ENCODE results near the gene RBKS.

RBKS gene

DNA sequence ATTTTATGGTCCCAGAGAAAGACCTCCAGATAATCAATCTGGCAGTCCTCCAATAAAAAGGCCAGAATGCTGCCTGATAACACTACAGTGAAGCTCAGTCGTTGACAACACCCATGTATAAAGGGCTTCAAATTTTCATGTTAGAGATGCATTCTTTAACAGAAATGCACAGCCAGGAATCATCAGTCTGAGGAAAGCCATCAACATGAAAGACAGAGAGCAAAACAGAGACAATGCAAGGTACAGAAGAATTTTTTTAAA is 14.1 kb upstream of the RBKS start:
- H3K27ac ChIP-seq, result no peak overlapping the region
- TF ChIP-seq, protein P1, sequence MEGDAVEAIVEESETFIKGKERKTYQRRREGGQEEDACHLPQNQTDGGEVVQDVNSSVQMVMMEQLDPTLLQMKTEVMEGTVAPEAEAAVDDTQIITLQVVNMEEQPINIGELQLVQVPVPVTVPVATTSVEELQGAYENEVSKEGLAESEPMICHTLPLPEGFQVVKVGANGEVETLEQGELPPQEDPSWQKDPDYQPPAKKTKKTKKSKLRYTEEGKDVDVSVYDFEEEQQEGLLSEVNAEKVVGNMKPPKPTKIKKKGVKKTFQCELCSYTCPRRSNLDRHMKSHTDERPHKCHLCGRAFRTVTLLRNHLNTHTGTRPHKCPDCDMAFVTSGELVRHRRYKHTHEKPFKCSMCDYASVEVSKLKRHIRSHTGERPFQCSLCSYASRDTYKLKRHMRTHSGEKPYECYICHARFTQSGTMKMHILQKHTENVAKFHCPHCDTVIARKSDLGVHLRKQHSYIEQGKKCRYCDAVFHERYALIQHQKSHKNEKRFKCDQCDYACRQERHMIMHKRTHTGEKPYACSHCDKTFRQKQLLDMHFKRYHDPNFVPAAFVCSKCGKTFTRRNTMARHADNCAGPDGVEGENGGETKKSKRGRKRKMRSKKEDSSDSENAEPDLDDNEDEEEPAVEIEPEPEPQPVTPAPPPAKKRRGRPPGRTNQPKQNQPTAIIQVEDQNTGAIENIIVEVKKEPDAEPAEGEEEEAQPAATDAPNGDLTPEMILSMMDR (conservative IDR thresholded peaks at IDR 0.05), result no peak
- TF ChIP-seq ZFX (IDR thresholded peaks at IDR 0.05), result no peak

- no peak overlapping the region for H3K27ac ChIP-seq
- TF ChIP-seq, protein P1 (conservative IDR thresholded peaks at IDR 0.05), result no peak
- no peak for TF ChIP-seq ZFX (IDR thresholded peaks at IDR 0.05)
Observed at GRCh38 chr2:27903649-27904404, 13.6 kb upstream of the RBKS start.

DNA sequence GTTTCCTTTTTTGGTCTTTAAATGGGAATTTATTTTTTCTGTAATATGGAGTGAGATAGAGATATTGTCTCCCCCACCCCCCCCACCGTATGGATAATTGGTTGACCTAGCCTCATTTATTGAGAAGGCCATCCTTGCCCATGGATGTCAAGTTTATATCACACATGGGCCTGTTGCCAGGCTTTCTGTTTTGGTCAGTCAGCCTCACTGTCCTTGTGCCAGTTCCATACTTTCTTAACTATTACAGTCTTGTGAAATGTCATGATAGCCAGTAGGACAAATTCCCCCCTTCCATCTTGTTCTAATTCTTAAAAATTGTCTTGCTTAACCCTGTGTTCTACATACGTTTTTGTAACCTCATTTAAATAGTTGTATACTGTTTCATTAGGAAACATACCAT is 12.8 kb upstream of the RBKS start:
- no peak overlapping the region for H3K27ac ChIP-seq
- TF ChIP-seq, protein P1 (conservative IDR thresholded peaks at IDR 0.05), result no peak
- TF ChIP-seq ZFX (IDR thresholded peaks at IDR 0.05), result no peak

DNA sequence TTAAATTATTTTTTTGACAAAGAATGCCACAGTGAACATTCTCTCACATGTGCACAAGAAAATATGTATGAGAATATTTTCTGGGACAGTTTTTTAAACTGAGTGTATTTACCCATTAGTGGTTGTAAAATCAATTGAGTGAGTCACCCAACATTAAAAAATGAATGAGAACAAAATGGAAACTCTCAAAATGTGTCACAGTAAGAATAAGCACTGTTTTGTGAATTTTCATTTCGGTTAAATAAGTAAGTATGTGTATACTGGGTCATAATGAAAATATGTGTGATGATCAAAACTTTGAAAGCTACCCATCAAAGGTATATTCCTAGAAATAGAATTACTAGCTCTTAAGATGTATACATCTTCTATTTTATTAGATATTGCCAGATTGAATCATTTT is 11.9 kb upstream of the RBKS start:
- H3K27ac ChIP-seq, result no peak overlapping the region

DNA sequence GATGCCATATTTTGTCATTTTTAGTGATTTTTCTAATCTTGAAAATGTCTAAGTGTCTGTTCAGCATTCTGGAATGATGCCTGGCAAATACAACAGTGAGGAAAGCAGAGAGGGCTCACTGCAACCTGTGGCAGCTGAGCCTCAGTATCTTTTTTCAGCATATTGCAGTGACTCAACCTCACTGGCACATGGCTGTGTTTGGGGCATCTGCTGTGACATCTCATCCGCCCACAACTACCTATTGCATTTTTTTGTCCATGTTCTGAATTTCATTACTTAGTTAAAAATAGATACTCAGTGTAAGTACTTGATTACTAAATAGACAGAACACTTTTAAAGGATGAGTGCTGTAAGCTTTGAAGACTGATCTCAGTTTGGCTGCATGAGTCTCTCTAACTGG is 11.0 kb upstream of the RBKS start:
- TF ChIP-seq ZFX (IDR thresholded peaks at IDR 0.05), result no peak
- no peak overlapping the region for H3K27ac ChIP-seq

More for the DNA sequence above, 11.9 kb upstream of the RBKS start:
- TF ChIP-seq, protein P1 (conservative IDR thresholded peaks at IDR 0.05), result no peak
- TF ChIP-seq ZFX (IDR thresholded peaks at IDR 0.05), result no peak

DNA sequence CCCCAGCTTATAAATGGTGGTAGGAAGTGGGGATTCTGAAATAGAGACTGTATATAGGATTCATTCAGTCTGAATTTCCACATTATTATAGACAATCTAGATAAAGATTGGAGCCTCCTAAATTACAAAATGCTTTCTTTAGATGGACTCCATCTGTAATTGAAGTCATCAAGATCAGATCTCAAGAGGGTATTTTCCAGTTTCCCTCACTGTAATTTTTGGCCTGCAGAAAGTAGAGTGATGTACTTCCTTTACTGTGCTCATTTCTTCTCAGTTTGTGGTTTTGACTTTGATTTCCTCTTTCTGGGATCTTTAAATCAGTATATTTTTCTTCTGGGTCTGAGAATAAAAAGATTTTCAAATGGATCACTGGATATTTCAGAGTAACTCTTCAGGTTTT is 7.5 kb upstream of the RBKS start:
- TF ChIP-seq ZFX (IDR thresholded peaks at IDR 0.05), result no peak
- TF ChIP-seq, protein P1 (conservative IDR thresholded peaks at IDR 0.05), result no peak
- no peak overlapping the region for H3K27ac ChIP-seq

GRCh38 chr2:27893006-27893405 is 2.8 kb upstream of the RBKS start:
- no peak overlapping the region for H3K27ac ChIP-seq
- TF ChIP-seq, protein P1 (conservative IDR thresholded peaks at IDR 0.05), result no peak
- no peak for TF ChIP-seq ZFX (IDR thresholded peaks at IDR 0.05)

DNA sequence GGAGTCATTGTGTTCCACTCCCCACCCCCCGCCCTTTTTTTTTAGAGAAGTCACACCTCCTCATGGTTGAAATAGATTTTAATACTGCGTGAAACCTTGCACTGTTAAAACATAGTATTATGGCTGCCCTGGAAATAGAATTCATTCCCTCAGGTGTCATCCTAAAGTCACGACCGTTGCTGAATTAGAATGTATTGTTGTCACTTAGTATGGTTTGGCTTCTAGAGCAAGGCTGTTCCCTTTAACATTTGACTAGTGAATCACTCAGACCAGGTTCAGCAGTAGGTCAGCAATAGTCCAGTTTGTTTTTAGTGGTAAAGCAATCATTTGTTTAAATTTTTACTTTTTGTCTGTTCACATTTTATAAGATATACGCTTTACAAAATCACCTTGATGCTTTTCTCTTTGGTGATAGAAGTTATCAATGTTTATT is 1.5 kb upstream of the RBKS start:
- no peak for TF ChIP-seq ZFX (IDR thresholded peaks at IDR 0.05)
- TF ChIP-seq, protein P1 (conservative IDR thresholded peaks at IDR 0.05), result no peak
- no peak overlapping the region for H3K27ac ChIP-seq
